Measurements from ENCODE around the gene APP.

Gene APP

DNA sequence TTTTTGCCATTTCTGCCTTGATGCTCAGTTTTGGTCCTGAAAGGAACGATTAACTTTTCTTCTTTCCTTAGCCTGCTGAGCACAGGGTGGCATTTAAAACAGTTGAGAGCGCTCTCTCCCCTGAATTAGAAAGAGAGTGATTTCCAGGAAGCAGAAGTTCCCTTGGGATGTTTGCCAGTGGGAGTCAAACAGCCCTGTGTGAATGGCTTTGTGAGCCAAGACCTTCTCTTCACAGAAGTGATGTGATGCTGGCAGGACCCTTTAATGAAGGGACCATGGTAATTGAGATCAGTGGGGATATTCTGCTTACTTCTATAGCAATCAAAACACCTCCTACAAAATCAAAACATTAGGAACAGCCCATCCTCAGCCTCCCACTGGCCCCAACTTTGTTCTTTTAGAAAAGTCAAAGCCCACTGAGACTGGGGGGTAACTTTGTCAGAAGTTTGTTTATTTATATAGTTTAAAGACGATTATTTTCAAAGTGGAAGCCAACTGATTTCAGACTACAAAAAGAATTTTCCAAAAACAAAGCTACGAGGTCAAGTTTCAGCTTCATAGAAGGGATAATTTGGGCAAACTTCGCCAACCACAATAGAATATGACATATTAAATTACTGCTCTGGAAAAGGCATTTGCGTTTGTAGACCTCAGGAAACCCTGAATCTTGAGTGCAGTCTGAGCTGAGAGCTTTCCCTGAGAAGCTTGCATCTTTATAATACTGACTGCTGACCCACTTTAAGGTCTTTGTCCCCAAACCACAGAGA is 313.1 kb downstream of the APP start:
- no peak for DNase-seq

DNA sequence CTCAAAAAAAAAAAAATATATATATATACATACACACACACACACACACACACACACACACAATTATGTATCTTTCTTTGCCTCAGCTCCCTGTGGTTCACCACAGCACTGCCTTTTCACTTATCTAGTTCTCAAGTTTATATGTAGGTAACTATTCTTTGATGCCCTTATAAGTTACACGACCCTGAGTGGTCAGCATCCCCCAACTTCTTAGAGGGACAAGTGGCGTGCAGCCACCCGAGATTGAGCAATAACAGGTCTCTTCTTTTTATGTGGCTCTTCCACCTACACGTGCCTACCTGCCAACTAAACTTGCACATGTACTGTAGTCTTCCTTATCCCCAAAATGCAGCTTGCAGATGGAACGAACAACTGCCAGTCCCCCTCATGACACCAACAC is 315.0 kb downstream of the APP start:
- no peak for DNase-seq

DNA sequence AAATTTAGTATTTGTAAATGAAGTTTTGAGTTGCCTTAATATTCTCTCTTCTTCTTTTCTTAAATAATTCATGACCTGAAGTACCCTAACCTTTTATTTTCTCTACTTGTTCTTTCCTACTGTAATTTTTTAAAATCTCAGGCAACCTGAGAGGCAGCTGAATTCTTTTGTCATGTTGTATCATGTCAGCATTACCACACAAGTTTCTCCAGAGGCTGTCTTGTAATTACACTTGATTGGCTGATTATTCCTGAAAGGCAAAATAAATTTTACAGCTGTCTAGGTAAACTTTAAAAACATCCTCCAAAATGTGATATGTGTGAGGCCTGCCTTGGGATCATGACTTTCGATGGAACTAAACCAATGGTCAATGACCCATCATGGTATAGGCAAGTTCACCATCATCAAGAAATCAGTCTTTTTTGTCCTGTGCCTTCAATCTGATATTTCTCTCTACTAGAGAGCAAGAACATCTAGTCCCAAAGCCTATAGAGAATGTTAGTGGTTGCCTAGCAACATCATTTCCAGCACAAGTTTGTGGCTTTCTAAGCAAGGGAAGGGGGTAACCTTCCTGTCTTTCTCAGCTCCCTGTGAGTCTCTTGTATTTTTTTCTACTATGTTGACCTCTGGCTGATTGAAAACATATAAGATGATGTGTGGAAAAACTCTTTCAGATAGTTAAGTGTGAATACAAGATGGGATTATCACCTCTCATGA is 320.3 kb downstream of the APP start:
- DNase-seq: no peak

DNA sequence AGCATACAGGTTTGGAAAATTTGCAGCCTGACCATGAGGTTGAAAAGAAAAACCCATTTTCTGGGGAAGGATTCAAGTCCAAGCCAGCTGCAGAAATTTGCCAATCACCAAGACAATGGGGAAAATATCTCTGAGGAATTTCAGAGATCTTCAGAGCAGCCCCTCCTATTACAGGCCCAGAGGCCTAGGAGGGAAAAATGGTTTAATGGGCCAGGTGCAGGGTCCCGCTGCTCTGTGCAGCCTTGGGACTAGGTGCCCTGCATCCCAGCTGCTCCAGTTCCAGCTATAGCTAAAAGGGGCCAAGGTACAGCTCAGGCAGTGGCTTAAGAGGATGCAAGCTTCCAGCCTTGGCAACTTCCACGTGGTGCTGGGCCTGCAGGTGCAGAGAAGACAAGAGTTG is 322.3 kb downstream of the APP start:
- no peak for DNase-seq

GRCh38 chr21:25845729-25846256 is 324.8 kb downstream of the APP start:
- DNase-seq: no peak

GRCh38 chr21:25842925-25843324 is 327.6 kb downstream of the APP start:
- DNase-seq: no peak

- DNase-seq: no peak
Measured at GRCh38 chr21:25838809-25839208, 331.8 kb downstream of the APP start.

GRCh38 chr21:25837533-25838265 is 332.9 kb downstream of the APP start:
- DNase-seq: no peak

DNA sequence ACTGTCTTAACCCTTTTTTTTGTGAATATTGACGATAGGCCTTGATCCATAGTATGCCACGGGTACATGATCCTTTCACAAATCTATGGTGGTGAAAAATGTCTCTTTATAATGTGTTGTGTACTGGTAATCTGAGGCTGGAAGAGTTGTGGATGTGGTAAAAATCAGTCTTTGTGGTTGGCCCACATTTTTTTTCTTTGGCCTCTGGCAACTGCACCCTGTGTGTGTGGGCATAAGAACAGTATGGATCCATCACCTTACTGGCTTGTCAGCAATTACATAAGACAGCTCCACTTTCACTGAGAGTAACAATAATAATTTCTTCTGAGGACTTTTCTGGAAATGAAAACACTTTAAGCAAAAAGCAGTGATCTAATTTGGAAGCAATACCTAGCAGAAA is 334.2 kb downstream of the APP start:
- no peak for DNase-seq

DNA sequence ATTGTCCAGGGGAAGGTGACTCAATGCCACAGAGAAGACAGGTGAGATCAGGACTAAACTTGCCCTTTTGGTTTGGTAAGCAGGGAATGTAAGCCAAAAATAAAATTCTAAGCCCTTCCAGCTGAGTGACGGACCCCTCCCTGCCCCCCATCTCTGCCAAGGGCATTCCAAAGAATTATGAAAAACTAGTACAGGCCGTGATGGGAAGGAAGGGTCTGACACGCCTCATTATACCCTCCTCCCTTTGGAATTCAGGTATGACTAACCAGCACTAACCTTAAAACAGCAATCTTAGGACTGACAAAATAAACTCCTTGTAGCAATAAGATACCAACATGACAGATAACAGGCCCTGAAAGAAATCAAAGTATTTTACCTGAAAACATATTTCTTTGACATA is 336.2 kb downstream of the APP start:
- no peak for DNase-seq

- DNase-seq: peak; percentile 5
Measured at GRCh38 chr21:25831300-25831960, 339.1 kb downstream of the APP start.
